T-helper 1 cell treated with Interleukin-12 subunit alpha and Interleukin-12 subunit beta and Interleukin-4 antibody, amounts not matched to agents 30 ng/mL and 1 ng/mL, for 36 hours (primary cell): ENCODE data around the gene TMEM255B. TPM values are rescaled to one million over a fixed set of nuclear protein-coding genes. Genes with fewer than 3 reads are reported as not detected.
"Not testable (repeated sequence)": the region's sequence is repeated elsewhere in the genome, so short reads cannot be mapped to it uniquely, and the experiment has no call there.

ENCODE experiments used
- intact Hi-C: fragments of 100-400 bp; cut with micrococcal nuclease; formaldehyde crosslinking; loops from one replicate; pipeline ENCODE4 v1.15.1; 2024
- total RNA-seq: library from RNA; stranded (reverse); gene quantifications from 2 replicates; pipeline ENCODE4 v1.2.3, GENCODE V29; 2022

The TMEM255B gene
- total RNA-seq, result 2.3 TPM in 2 replicates

- intact Hi-C loops, result loop anchor here (2.0 kb wide), 2 partner anchors 58 to 266 kb away; no protein-coding TSS in a partner anchor
Measured at GRCh38 chr13:113758651-113759524, at the start of gene TMEM255B. Gene TMEM255B (plus strand): TSS chr13:113759226. CDS start chr13:113759270, 44 bp downstream.

DNA sequence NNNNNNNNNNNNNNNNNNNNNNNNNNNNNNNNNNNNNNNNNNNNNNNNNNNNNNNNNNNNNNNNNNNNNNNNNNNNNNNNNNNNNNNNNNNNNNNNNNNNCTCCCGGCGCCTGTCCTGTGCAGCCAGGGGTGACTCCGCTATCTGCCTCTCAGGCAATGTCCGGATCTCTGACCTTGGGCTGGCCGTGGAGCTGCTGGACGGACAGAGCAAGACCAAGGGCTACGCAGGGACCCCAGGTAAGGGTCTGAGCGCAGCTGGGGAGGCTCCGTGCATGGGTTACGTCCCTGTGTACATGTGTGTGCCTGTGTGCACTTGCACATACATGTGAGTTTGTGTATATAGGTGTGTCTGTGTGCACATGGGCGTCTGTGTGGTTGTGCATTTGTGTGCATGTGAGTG, 36.1 kb upstream of the TMEM255B start:
- intact Hi-C loops, result no loop called here

GRCh38 chr13:113723410-113724015, 35.5 kb upstream of the TMEM255B start:
- intact Hi-C loops, result no loop called here

- intact Hi-C loops, result no loop called here
Measured at GRCh38 chr13:113724016-113724758, 34.8 kb upstream of the TMEM255B start.

DNA sequence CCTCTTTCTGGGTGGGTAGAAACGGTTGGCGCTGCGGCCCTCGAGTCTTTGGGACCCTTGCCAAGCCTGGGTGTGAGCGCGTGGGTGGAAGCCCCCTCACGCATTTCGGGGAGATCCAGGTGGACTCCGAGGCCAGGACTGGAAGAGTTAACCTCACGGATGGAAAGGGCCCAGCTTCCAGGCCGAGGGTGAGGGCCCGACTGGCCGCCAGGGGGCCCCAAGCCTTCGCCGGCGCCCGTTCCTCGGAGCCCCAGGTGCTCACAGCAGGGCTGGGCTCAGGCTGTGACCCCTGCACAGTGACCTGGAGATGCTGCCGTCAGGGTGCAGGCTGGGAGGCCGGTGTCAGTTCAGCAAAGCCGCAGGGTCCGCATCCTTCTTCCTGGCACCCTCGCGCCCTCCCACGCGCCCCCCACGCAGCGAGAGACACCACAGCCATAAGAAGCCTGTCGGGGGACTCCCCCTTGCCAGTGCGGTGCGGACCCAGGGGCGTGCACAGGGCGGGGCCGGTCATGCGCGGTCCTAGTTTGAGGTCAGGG, 34.2 kb upstream of the TMEM255B start:
- intact Hi-C loops, result no loop called here

DNA sequence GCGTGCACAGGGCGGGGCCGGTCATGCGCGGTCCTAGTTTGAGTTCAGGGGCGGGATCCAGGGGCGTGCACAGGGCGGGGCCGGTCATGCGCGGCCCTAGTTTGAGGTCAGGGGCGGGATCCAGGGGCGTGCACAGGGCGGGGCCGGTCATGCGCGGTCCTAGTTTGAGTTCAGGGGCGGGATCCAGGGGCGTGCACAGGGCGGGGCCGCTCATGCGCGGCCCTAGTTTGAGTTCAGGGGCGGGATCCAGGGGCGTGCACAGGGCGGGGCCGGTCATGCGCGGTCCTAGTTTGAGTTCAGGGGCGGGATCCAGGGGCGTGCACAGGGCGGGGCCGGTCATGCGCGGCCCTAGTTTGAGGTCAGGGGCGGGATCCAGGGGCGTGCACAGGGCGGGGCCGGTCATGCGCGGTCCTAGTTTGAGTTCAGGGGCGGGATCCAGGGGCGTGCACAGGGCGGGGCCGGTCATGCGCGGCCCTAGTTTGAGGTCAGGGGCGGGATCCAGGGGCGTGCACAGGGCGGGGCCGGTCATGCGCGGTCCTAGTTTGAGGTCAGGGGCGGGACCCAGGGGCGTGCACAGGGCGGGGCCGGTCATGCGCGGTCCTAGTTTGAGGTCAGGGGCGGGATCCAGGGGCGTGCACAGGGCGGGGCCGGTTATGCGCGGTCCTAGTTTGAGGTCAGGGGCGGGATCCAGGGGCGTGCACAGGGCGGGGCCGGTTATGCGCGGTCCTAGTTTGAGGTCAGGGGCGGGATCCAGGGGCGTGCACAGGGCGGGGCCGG, 33.5 kb upstream of the TMEM255B start:
- intact Hi-C loops, result not testable (repeated sequence)

- intact Hi-C loops, result not testable (repeated sequence)
Measured at GRCh38 chr13:113726106-113726821, 32.8 kb upstream of the TMEM255B start.

- intact Hi-C loops, result no loop called here
Measured at GRCh38 chr13:113726961-113727411, 32.0 kb upstream of the TMEM255B start.

- intact Hi-C loops, result no loop called here
Measured at GRCh38 chr13:113728571-113729054, 30.4 kb upstream of the TMEM255B start.

- intact Hi-C loops, result no loop called here
Measured at GRCh38 chr13:113729187-113730019, 29.6 kb upstream of the TMEM255B start.

DNA sequence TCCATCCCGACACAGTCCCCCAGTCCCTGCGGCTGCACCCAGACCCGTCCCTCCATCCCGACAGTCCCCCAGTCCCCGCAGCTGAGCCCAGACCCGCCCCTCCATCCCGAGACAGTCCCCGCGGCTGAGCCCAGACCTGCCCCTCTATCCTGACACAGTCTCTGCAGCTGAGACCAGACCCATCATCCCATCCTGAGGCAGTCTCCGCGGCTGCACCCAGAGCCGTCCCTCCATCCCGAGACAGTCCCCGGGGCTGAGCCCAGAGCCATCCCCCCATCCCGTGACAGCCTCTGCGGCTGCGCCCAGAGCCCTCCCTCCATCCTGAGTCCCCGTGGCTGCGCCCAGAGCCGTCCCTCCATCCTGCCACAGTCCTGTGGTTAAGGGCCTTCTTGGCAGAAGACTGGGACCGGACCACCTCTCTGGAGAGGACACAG, 28.8 kb upstream of the TMEM255B start:
- intact Hi-C loops, result no loop called here

DNA sequence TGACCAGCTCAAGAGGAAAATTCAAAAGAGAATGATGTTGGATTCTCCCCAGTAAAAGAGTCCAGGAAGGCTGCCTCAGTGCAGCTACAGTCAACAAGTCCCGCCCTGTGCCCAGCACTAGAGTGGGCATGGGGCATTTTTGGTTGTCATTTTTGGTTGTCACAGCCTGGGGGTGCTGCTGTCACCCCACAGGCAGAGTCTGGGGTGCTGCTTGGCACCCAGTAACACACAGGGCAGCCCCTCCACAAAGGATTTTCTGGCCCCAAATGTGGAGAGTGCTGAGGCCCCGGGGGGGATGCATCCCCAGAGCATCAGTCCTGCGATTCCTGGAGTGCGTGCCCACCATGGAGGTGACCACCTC, 28.2 kb upstream of the TMEM255B start:
- intact Hi-C loops, result no loop called here

GRCh38 chr13:113731192-113732175, 27.5 kb upstream of the TMEM255B start:
- intact Hi-C loops, result no loop called here

DNA sequence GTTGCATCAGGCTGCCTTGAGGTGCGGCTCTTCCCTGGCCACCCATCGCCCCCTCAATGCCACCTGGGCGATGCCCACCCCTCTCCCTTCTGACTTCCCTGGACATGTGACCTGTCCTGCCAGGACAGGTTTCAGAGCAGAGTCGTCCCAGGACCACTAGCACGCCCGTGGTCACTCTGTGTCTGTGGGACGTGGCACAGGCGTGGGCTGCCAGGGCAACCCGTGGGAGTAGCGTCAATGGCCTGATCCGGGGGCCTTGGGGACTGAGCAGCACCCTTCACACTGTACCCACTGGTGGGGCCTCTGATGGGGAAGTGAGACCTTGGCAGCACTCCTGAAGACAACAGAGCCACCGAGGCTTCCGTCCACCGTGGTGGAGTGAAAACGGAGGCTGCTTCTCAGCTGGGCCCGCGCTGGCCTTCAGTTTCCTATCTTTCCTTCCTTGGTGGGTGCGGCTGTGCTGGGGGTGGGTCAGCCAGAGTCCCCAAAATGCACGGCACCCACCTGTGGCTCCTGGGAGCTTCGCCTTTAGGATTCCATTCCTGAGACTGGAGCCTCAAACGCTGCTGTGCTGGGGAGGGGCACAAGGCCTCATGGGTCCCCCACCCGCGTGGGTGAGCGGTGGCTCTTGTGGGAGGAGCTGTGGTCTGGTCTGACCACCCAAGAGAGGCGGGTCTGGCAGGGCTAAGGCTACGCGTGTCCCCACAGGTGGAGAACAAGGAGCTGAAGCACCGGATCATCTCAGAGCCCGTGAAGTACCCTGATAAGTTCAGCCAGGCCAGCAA, 26.7 kb upstream of the TMEM255B start:
- intact Hi-C loops, result no loop called here

DNA sequence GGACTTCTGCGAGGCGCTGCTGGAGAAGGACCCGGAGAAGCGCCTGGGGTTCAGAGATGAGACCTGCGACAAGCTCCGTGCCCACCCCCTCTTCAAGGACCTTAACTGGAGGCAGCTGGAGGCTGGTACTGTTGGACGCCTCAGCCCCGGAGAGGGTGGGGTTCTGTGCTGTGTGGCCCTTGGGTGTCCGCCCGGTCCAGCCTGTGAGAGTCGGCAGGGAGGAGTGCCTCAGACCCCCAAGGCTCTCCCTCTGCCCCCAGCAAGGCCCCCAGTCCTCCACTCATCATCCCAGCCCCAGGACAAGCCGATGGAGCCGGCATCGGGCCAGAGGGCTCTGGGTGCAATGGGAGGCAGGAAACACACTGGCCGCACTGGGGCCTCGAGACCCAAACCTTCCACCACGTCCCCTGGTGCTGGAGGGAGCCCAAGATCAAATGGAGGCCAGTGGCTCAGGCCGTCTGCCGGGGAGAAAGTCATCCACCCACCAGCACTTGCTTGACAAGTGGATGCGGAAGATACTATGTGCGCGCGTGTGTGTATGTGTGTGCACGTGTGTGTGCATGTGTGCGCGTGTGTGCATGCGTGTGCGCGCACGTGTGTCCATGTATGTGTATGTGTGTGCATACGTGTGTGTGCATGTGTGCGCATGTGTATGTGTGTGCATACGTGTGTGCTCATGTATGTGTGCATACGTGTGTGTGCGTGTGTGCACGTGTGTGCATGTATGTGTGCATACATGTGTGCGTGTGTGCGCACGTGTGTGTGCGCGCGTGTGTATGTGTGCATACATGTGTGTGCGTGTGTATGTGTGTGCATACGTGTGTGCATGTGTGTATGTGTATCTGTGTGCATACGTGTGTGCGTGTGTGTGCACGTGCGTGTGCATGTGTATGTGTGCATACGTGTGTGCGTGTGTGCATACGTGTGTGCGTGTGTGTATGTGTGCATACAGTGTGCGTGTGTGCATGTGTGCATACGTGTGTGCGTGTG, 25.8 kb upstream of the TMEM255B start:
- intact Hi-C loops, result no loop called here
